ENCODE data around the gene POLR2F. TPM values are rescaled to one million over a fixed set of nuclear protein-coding genes. Genes with fewer than 3 reads are reported as not detected.

POLR2F gene
- total RNA-seq, 1 experiment from 2014 or later, result 107 TPM

DNA sequence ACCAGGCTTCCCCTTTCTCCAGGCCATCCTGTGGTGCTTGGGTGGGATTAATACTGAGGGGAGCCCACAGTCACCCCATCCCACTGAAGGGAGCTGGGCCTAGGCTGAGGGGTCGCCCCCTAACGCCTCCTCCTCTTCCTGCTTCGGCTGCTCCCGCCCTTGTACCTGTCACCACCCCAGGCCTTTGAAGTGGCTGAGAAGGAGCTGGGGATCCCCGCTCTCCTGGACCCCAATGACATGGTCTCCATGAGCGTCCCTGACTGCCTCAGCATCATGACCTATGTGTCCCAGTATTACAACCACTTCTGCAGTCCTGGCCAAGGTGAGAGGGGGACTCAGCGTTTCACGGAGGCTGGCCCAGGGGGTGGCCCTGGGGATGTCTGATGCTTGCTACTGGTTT lies 41.3 kb upstream of the POLR2F start:
- peaks cover 7 to 16% of the 10 kb centered on the region in 2 experiments for H3K4me1 ChIP-seq (ENCODE audit: control insufficient read depth in 1 of 2, insufficient read depth in 2 of 2, low read length in 2 of 2)
- ChIA-PET RAD21 (ENCODE audit: low non-redundant PET in 1 of 2, low total read pairs in 2 of 2, uncharacterized antibody in 2 of 2, unreplicated experiment in 2 of 2) (no interaction called here), POLR2A (no interaction called here), CTCF (no interaction called here)
- no TSS peak for BruUV-seq (replicated peaks)
- H3K27ac ChIP-seq (ENCODE audit: low read depth, low read length), result no peak overlapping the region
- peaks cover 4 to 14% of the 10 kb centered on the region in 2 experiments; a peak in 3 of 4 replicates for H3K36me3 ChIP-seq (ENCODE audit: control insufficient read depth in 1 of 2, insufficient read depth in 2 of 2, low read length in 2 of 2)
- H3K27me3 ChIP-seq (ENCODE audit: insufficient read depth, low read length), result no peaks in the 10 kb centered on the region
- DNase-seq (ENCODE audit: low read depth, low spot score) (no peak), ATAC-seq (no peak)
- no peaks in the 10 kb centered on the region for H4K20me1 ChIP-seq (ENCODE audit: insufficient read depth)
- peaks cover 25% of the 10 kb centered on the region for H3K79me2 ChIP-seq (ENCODE audit: insufficient read depth, low read length)
- no peak overlapping the region for H3K4me2 ChIP-seq (ENCODE audit: low read length)
- intact Hi-C loops (cut with micrococcal nuclease), result no loop called here
- H3K9me3 ChIP-seq (ENCODE audit: control insufficient read depth in 1 of 2, insufficient read depth in 1 of 2, low read depth in 1 of 2, low read length in 2 of 2), result no peaks in the 10 kb centered on the region
- no peak overlapping the region for H3K9ac ChIP-seq (ENCODE audit: low read length)
- no peak overlapping the region for H3K4me3 ChIP-seq (replicated peaks in 1 of 2; ENCODE audit: low read depth in 1 of 2, low read length in 2 of 2)
- TF ChIP-seq ELF1 (IDR thresholded peaks at IDR 0.05; ENCODE audit: borderline replicate concordance, low read depth), result no peak
- no peak for TF ChIP-seq EZH2phosphoT487 (IDR thresholded peaks at IDR 0.05; ENCODE audit: borderline replicate concordance)
- no peak for TF ChIP-seq FOSL1 (IDR thresholded peaks at IDR 0.05; ENCODE audit: low read depth)
- TF ChIP-seq EGR1 (IDR thresholded peaks at IDR 0.05; ENCODE audit: low read depth), result no peak
- no peak for TF ChIP-seq SRF (IDR thresholded peaks at IDR 0.05; ENCODE audit: low read depth)
- no peak for TF ChIP-seq RAD21 (IDR thresholded peaks at IDR 0.05; ENCODE audit: low read depth)
- TF ChIP-seq YY1 (IDR thresholded peaks at IDR 0.05; ENCODE audit: extremely low read depth, insufficient replicate concordance, low read depth, low read length), result no peak
- no peak overlapping the region for H2AFZ ChIP-seq (ENCODE audit: low read depth, low read length, poor library complexity, severe bottlenecking)
- no peaks in the 10 kb centered on the region for H3K9me2 ChIP-seq (ENCODE audit: insufficient read depth)

DNA sequence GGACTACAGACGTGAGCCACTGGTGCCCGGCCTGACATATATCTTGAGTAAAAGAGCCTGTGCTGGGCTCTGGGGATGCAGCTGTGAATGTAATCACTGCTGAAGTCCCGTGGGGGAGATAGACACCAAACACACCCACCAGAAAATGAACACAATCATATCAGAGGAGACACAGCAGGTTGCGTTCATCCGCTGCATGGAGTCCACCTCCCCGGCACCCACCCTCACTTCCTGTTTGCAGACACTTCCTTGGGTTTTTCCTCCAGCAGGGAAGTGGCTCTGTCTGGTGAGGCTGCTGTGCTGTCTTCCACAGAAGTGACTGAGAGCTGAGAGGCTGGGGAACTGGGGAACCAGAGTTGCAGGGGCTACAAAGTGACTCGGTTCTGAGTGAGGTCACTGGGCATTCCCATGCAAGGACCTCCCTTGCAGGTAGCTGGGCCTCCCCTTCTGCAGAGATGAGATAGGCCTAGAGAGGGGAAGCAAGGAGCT lies 40.2 kb upstream of the POLR2F start:
- POLR2A ChIA-PET, result interaction anchor here (3.1 kb wide), 1 partner anchor 8 kb away, joined by 12 read pairs; the partner anchor contains the start of gene MICALL1
- no TSS peak for BruUV-seq (replicated peaks)
- RAD21 ChIA-PET (ENCODE audit: low non-redundant PET in 1 of 2, low total read pairs in 2 of 2, uncharacterized antibody in 2 of 2, unreplicated experiment in 2 of 2), result no interaction called here
- intact Hi-C loops (cut with micrococcal nuclease), result no loop called here
- Histone ChIP-seq H3K36me3 (ENCODE audit: control insufficient read depth in 1 of 2, insufficient read depth in 2 of 2, low read length in 2 of 2) (peaks cover 11 to 21% of the 10 kb centered on the region in 2 experiments; a peak in 3 of 4 replicates), H3K4me2 (ENCODE audit: low read length) (no peak overlapping the region), H3K9me3 (ENCODE audit: control insufficient read depth in 1 of 2, insufficient read depth in 1 of 2, low read depth in 1 of 2, low read length in 2 of 2) (no peaks in the 10 kb centered on the region), H3K79me2 (ENCODE audit: insufficient read depth, low read length) (peaks cover 16% of the 10 kb centered on the region; the same call in 1 of the 2 replicates), H3K4me1 (ENCODE audit: control insufficient read depth in 1 of 2, insufficient read depth in 2 of 2, low read length in 2 of 2) (peaks cover 0 to 7% of the 10 kb centered on the region in 2 experiments; a peak in 1 of 4 replicates), H3K9ac (ENCODE audit: low read length) (no peak overlapping the region), H3K4me3 (replicated peaks in 1 of 2; ENCODE audit: low read depth in 1 of 2, low read length in 2 of 2) (no peak overlapping the region), H3K27me3 (ENCODE audit: insufficient read depth, low read length) (no peaks in the 10 kb centered on the region), H4K20me1 (ENCODE audit: insufficient read depth) (no peaks in the 10 kb centered on the region), H3K27ac (ENCODE audit: low read depth, low read length) (no peak overlapping the region), H3K9me2 (ENCODE audit: insufficient read depth) (no peaks in the 10 kb centered on the region), H2AFZ (ENCODE audit: low read depth, low read length, poor library complexity, severe bottlenecking) (no peak overlapping the region)
- ATAC-seq (no peak), DNase-seq (ENCODE audit: low read depth, low spot score) (no peak)
- no peak for TF ChIP-seq ZFX (IDR thresholded peaks at IDR 0.05)
- no peak for TF ChIP-seq CEBPB (IDR thresholded peaks at IDR 0.05; ENCODE audit: low read depth)
- no peak for TF ChIP-seq FOSL1 (IDR thresholded peaks at IDR 0.05; ENCODE audit: low read depth)
- TF ChIP-seq, protein P1, sequence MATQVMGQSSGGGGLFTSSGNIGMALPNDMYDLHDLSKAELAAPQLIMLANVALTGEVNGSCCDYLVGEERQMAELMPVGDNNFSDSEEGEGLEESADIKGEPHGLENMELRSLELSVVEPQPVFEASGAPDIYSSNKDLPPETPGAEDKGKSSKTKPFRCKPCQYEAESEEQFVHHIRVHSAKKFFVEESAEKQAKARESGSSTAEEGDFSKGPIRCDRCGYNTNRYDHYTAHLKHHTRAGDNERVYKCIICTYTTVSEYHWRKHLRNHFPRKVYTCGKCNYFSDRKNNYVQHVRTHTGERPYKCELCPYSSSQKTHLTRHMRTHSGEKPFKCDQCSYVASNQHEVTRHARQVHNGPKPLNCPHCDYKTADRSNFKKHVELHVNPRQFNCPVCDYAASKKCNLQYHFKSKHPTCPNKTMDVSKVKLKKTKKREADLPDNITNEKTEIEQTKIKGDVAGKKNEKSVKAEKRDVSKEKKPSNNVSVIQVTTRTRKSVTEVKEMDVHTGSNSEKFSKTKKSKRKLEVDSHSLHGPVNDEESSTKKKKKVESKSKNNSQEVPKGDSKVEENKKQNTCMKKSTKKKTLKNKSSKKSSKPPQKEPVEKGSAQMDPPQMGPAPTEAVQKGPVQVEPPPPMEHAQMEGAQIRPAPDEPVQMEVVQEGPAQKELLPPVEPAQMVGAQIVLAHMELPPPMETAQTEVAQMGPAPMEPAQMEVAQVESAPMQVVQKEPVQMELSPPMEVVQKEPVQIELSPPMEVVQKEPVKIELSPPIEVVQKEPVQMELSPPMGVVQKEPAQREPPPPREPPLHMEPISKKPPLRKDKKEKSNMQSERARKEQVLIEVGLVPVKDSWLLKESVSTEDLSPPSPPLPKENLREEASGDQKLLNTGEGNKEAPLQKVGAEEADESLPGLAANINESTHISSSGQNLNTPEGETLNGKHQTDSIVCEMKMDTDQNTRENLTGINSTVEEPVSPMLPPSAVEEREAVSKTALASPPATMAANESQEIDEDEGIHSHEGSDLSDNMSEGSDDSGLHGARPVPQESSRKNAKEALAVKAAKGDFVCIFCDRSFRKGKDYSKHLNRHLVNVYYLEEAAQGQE (IDR thresholded peaks at IDR 0.05; ENCODE audit: low read depth), result no peak
- no peak for TF ChIP-seq POLR2AphosphoS5 (IDR thresholded peaks at IDR 0.05; ENCODE audit: low read depth, low read length)
- no peak for TF ChIP-seq SRF (IDR thresholded peaks at IDR 0.05; ENCODE audit: low read depth)
- no peak for TF ChIP-seq SP1 (IDR thresholded peaks at IDR 0.05; ENCODE audit: low read depth)
- TF ChIP-seq ZNF274 (IDR thresholded peaks at IDR 0.05; ENCODE audit: low read depth, low read length), result no peak
- no peak for TF ChIP-seq EZH2phosphoT487 (IDR thresholded peaks at IDR 0.05; ENCODE audit: borderline replicate concordance)
- TF ChIP-seq CBX3 (IDR thresholded peaks at IDR 0.05; ENCODE audit: low read depth), result no peak
- no peak for TF ChIP-seq TCF7L2 (IDR thresholded peaks at IDR 0.05; ENCODE audit: borderline replicate concordance, extremely low read depth, insufficient read depth, insufficient read length)
- CTCF ChIA-PET, result no interaction called here
